Neural cell (in vitro differentiated cells): ENCODE results near the gene MICU1. TPM values are rescaled to one million over a fixed set of nuclear protein-coding genes. Genes with fewer than 3 reads are reported as not detected.

Experiments
- H2AFZ ChIP-seq: fragments of 200-600, 300-800 bp; sonication (generic), shearing (Covaris generic); 2 replicates; pipeline ENCODE4 v1.6.0; 2014; ENCODE audit warnings: low read depth, mild to moderate bottlenecking, antibody characterized with exemption, low read length, moderate library complexity
- H3F3A ChIP-seq: fragments of 200-600 bp; shearing (Covaris generic); 2 replicates; pipeline ENCODE4 v1.6.1; 2016; ENCODE audit warnings: mild to moderate bottlenecking, moderate library complexity, mixed read lengths, antibody characterized with exemption, low read length; ENCODE audit not compliant: insufficient read depth, poor library complexity, severe bottlenecking
- H3K27ac ChIP-seq: fragments of 200-600, 300-800 bp; sonication (generic), shearing (Covaris generic); 2 replicates; pipeline ENCODE4 v1.5.1; 2014; ENCODE audit warnings: mild to moderate bottlenecking, low read length, moderate library complexity
- H3K27me3 ChIP-seq: fragments of 300-800, 200-600 bp; sonication (generic), shearing (Covaris generic); 2 replicates; pipeline ENCODE4 v1.6.0; 2014; ENCODE audit warnings: mild to moderate bottlenecking, low read depth, low read length, moderate library complexity; ENCODE audit not compliant: insufficient read depth
- H3K36me3 ChIP-seq: fragments of 300-800, 200-600 bp; sonication (generic), shearing (Covaris generic); 2 replicates; pipeline ENCODE4 v1.5.1; 2014; ENCODE audit warnings: mild to moderate bottlenecking, antibody characterized with exemption, low read length, moderate library complexity; ENCODE audit not compliant: insufficient read depth
- H3K4me2 ChIP-seq: fragments of 300-800, 200-600 bp; sonication (generic), shearing (Covaris generic); 2 replicates; pipeline ENCODE4 v1.6.0; 2014; ENCODE audit warnings: mild to moderate bottlenecking, low read length
- H3K4me3 ChIP-seq: fragments of 300-800, 200-600 bp; sonication (generic), shearing (Covaris generic); 2 replicates; pipeline ENCODE4 v1.5.1; 2014; ENCODE audit warnings: mild to moderate bottlenecking, low read length, moderate library complexity
- H3K79me2 ChIP-seq: fragments of 200-600 bp; shearing (Covaris generic); replicated peaks from 2 replicates; pipeline ENCODE4 v1.6.0; 2014; ENCODE audit warnings: mild to moderate bottlenecking, low read length, moderate library complexity; ENCODE audit not compliant: insufficient read depth
- H3K9ac ChIP-seq: fragments of 300-800, 200-600 bp; sonication (generic), shearing (Covaris generic); 2 replicates; pipeline ENCODE4 v1.6.1; 2016; ENCODE audit warnings: mild to moderate bottlenecking, low read length, mixed read lengths
- H3K9me2 ChIP-seq: fragments of 200-600 bp; shearing (Covaris generic); 2 replicates; pipeline ENCODE4 v1.6.1; 2016; ENCODE audit warnings: mild to moderate bottlenecking, low read length, mixed read lengths; ENCODE audit not compliant: insufficient read depth
- H3K9me3 ChIP-seq: fragments of 200-600, 300-800 bp; sonication (generic), shearing (Covaris generic); 2 replicates; pipeline ENCODE4 v1.6.1; 2016; ENCODE audit warnings: mild to moderate bottlenecking, mixed run types, low read length, moderate library complexity, mixed read lengths
- H4K20me1 ChIP-seq: fragments of 200-600 bp; shearing (Covaris generic); 2 replicates; pipeline ENCODE4 v1.6.1; 2016; ENCODE audit warnings: mild to moderate bottlenecking, mixed run types; ENCODE audit not compliant: insufficient read depth
- CTCF ChIP-seq: fragments of 450-650 bp; IDR thresholded peaks from 2 replicates; pipeline ENCODE4 v1.5.1; 2014; ENCODE audit warnings: antibody characterized with exemption, mild to moderate bottlenecking, moderate library complexity; ENCODE audit not compliant: poor library complexity, severe bottlenecking
- EP300 ChIP-seq: fragments of 450-650 bp; conservative IDR thresholded peaks from 2 replicates; pipeline ENCODE4 v1.6.1; 2014; ENCODE audit warnings: antibody characterized with exemption, mild to moderate bottlenecking, moderate library complexity; ENCODE audit not compliant: poor library complexity, severe bottlenecking
- EZH2 ChIP-seq: fragments of 200-600, 300-800 bp; shearing (Covaris generic), sonication (generic); IDR thresholded peaks from 2 replicates; pipeline ENCODE4 v1.6.1; 2014; ENCODE audit warnings: antibody characterized with exemption, low read length, borderline replicate concordance, mild to moderate bottlenecking; ENCODE audit not compliant: insufficient read depth, poor library complexity, severe bottlenecking
- MXI1 ChIP-seq: fragments of 450-650 bp; conservative IDR thresholded peaks from 2 replicates; pipeline ENCODE4 v1.6.1; 2014; ENCODE audit warnings: antibody characterized with exemption, mild to moderate bottlenecking; ENCODE audit not compliant: poor library complexity, severe bottlenecking
- POLR2AphosphoS5 ChIP-seq: IDR thresholded peaks from 2 replicates; pipeline ENCODE4 v1.6.1; 2012
- RAD21 ChIP-seq: fragments of 450-650 bp; conservative IDR thresholded peaks from 2 replicates; pipeline ENCODE4 v1.6.1; 2014; ENCODE audit warnings: antibody characterized with exemption, mild to moderate bottlenecking, moderate library complexity
- REST ChIP-seq: IDR thresholded peaks from 2 replicates; pipeline ENCODE4 v1.6.1; 2012; ENCODE audit warnings: borderline replicate concordance
- SMC3 ChIP-seq: fragments of 450-650 bp; conservative IDR thresholded peaks from 2 replicates; pipeline ENCODE4 v1.6.1; 2014; ENCODE audit warnings: antibody characterized with exemption, mild to moderate bottlenecking, moderate library complexity; ENCODE audit not compliant: poor library complexity
- TAF1 ChIP-seq: IDR thresholded peaks from 2 replicates; pipeline ENCODE4 v1.6.1; 2012; ENCODE audit warnings: low read depth
- polyA plus RNA-seq: library from polyadenylated mRNA; depleted of rRNA; stranded (reverse); fragments of >200 nt; gene quantifications from 2 replicates; pipeline ENCODE4 v1.2.3, GENCODE V29; 2014

MICU1 gene
- polyA plus RNA-seq, 1 donor from 2014 or later: 86.0 TPM

GRCh38 chr10:72515455-72515854 is 110.4 kb downstream of the MICU1 start:
- Histone ChIP-seq H3K9me2 (no peaks in the 10 kb centered on the region), H3K36me3 (no peaks in the 10 kb centered on the region), H3K9ac (no peak overlapping the region), H4K20me1 (no peaks in the 10 kb centered on the region), H3K4me3 (no peak overlapping the region), H3K27ac (no peak overlapping the region), H3K4me2 (no peak overlapping the region), H3F3A (no peaks in the 10 kb centered on the region), H3K27me3 (no peaks in the 10 kb centered on the region), H3K79me2 (no peaks in the 10 kb centered on the region), H2AFZ (no peak overlapping the region), H3K9me3 (no peaks in the 10 kb centered on the region)
- TF ChIP-seq RAD21 (no peak), TAF1 (no peak), EP300 (no peak), POLR2AphosphoS5 (no peak), REST (no peak), CTCF (no peak), EZH2 (no peak), SMC3 (no peak), MXI1 (no peak)

- H4K20me1 ChIP-seq: no peaks in the 10 kb centered on the region
- no peaks in the 10 kb centered on the region for H3K9me3 ChIP-seq
- no peaks in the 10 kb centered on the region for H3K79me2 ChIP-seq
- H3F3A ChIP-seq: no peaks in the 10 kb centered on the region
- TF ChIP-seq EZH2 (no peak), CTCF (no peak), EP300 (no peak), POLR2AphosphoS5 (no peak), TAF1 (no peak), MXI1 (no peak), RAD21 (no peak)
- H3K27ac ChIP-seq: no peak overlapping the region
- no peaks in the 10 kb centered on the region for H3K9me2 ChIP-seq
- no peaks in the 10 kb centered on the region for H3K27me3 ChIP-seq
- H3K4me3 ChIP-seq: no peak overlapping the region
- no peaks in the 10 kb centered on the region for H3K36me3 ChIP-seq
- no peak overlapping the region for H2AFZ ChIP-seq
- no peak overlapping the region for H3K9ac ChIP-seq
- no peak overlapping the region for H3K4me2 ChIP-seq
Observed at GRCh38 chr10:72513910-72514309, 112.0 kb downstream of the MICU1 start.
